HG02981 (cell line): Measurements from ENCODE around the gene CDK5R1.
A peak's percentile ranks its signal among the peaks of the same experiment; 100 is the strongest.
"Not testable (repeated sequence)": the region's sequence is repeated elsewhere in the genome, so short reads cannot be mapped to it uniquely, and the experiment has no call there.

ENCODE experiments used
- ATAC-seq: cut with Tn5 transposase; IDR thresholded peaks from one replicate; pipeline ENCODE4 v1.9.1; 2021; ENCODE audit warnings: mild to moderate bottlenecking, moderate library complexity; ENCODE audit not compliant: unreplicated experiment

Gene CDK5R1

DNA sequence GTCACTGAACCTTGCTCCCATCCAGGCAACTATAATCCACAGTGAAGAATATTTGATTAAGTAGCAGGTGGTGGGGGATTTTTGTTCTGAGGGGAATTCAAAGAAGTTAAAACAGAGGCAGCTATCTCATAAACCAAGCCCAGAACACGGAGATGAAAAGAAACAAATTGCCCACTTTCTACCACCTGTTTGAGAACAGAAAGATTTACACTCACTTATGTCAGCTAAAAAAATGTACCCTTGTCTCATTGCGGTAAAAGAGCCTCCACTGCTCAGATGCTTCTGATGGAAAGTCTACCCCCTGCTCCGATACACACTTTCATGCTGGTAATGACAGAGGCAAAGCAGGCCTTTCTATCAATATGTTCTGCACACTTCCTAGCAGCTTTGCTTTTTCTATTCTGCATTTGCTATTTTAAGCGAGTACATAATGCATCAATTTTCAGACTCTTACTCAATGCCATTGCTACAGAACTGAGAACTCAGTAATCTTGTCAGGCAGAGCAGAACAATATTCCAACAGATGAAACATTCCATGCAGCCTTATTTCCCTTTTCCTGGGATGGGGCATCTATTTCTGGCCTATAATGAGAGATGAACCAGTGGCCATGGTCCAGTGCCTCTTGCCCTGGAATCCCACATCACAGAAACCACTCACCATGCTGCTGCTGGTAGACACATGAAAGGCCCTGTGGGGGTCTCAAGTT lies 29.0 kb downstream of the CDK5R1 start:
- no peak for ATAC-seq

DNA sequence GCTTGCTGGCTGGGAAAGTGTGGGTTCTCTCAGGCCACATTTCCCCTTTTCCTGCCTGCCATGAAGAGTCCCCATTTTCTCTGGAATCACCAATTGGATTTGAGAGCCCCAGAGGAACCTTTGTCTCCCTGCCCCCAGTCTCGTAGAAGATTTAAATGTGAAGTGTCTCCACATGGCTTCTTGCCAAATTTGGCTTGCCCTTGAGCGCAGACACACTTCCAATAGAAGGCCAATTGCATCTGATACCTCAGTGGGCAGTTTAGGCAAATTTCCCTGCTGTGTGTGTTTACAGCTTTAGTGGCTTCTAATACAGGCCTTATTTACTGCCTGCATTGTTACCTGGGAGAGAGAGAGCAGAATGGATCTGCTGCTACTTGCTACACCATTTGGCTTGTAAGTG lies 29.7 kb downstream of the CDK5R1 start:
- no peak for ATAC-seq

DNA sequence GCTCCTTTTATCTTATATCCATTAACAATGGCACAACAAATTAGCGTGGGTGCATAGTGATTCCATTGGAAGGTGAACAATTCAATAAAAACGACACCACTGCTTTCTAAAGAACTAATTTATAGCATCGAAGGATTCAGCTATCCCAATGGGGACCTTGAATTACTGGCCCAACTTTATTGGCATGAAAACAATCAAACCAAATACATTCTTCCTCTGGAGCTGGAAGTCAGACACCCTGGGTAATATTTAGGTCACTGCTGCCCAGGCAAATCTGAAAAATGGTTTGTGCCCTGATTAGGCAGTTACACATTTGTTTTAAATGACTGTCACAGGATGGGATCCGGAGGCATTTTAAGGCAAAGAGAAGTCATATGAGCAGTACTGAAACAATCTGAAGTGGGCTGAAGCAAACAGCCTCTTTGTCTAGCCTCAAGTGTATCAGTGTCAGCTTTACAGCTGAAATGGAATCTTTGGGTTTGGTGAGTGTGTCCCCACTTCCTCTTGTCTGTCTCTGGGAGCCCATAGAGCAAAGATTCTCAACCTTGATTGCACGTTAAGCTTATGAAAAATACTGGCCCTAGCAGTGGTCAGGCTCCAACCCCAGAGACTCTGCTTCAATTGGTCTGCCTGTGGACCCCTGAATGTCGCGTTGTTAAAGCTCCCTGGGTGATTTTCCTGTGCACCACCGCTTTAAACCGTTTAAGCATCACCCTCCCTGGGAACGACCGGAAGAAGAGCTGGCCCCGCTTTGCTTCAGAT lies 30.3 kb downstream of the CDK5R1 start:
- no peak for ATAC-seq

DNA sequence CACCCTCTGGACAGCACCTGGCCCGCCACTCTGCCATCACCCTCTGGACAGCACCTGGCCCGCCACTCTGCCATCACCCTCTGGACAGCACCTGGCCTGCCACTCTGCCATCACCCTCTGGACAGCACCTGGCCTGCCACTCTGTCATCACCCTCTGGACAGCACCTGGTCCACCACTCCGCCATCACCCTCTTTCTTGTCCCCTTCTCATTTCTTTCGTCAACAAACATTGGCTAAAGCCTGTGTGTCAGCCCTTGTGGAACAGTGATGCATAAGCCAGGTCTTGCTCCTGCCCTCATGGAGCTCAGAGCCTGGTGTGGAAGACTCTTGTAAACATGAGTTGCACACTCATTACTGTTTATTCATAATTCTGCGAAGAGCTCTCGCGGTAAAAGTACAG lies 31.2 kb downstream of the CDK5R1 start:
- ATAC-seq: no peak

DNA sequence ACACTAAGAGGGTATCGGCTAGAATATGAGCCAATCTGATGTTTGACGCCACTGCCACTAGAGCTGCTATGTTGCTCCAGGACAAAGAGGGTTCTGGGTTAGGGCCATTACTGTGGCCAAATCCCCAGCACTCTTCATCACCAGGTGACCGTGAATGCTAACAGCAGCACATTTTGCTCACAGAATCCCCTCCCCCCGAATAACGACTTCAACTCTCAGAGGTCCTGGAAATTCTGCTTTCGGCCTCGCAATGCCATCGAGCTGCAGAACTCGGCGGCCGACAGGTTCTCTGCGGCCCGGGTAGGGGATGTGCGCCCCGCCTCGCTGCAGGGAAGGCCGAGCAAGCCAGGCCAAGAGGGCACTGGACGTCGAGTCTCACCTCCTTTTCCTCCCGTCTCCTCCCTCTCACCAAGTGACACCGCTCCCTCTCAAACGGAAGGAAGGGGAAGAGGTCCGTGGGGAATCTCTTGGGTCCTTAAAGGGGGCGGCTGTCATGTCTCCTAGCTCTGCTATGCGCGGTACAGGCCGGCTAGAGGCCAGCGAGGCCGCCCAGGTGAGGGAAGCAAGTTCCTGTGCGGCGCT lies 31.9 kb downstream of the CDK5R1 start:
- ATAC-seq: no peak

DNA sequence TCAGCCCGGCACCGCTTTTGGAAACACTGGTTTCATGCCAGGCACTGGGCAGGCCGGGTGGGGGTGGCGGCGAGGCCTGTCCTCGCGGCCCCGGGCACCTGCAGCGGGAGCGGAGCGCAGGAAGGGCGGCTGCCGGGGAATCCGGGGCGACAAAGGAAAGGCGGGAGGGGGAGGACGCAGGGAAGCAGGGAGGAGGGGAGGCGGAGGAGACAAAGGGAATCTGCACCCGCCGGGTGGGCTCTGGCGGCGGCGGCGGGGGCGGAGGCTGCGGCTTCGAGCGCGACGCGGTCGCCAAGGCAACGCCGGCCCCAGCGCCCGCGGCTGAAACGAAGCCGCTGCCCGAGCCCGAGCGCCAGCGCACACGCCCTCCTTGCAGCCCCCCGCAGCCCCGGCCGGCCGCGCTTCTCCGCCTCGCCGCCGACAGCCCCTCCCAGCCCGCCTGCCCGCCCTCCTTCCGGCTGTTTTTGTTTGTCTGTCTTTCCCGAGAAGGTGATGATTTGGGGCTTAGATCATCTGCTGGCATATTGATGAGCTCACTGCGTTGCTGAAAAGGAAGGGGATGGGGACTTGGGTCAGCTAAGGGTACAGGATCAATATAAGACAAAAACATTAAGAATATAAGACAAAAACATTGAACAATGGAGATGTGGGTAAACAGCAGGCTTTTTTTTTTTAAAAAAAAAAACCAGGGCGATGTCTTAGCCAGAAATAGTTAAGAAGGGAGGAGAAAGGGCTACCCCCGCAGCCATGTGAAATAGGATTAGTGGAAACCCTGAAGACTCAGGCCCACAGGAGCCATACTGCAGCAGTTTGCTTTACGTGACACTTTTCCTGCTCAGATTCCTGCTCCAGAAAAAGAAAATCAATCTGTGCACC lies 32.7 kb downstream of the CDK5R1 start:
- ATAC-seq: no peak

DNA sequence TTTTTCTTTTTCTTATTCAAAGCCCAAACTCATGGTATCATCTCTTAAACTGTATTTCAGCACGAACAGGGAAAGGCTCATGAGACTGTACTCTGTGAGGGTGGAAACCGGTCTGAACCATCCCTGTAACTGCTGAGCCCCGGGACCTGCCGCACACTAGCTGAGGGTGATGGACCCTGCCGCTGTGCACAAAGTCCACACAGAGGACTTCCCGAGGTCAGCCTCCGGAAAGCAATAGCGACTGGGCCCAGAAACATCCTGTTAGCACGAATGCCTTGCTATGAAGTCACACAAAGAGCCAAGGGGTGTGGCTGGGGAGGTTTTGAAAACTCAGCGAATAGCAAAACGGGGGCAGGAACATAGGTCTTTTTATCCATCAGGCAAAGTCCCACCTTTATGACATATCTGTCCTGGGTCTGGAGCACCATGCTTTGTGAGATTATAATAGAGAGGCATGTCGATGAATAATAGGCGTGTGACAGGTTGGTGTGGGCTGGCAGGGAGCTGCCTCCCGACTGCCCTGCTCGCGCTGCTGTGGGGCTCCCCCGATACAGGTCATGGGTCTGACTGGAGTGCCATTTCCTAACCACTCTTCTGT lies 33.4 kb downstream of the CDK5R1 start:
- no peak for ATAC-seq

DNA sequence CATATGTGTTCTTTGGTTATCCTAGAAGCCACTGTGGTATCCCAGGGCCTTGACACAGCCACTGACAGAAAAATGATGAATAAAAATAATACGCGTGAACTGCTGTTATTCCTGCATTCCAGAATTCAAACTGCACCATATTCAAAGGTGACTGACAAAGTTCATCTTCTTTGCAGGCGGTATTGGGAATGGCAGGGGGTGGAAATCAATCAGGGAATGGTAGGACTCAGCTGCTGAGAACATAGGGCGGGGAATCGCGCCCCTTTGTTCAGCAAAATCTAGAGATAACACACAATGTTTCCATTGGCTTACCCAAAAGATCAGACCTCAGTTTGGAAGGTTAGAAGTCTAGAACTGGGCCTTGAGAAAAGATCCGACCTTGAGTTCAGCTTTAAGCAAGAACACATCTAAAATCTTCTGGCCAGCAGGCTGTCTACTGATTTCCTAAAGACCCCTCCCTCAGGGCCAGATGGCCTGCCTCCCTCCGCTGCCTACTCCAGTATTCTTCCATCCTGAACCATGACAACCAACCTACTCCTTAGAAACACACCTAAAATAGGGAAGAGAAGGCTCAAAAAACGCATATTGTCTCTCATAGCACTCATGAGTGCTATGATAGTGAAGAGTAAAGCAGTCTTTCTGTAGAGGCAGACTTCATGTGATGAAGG lies 34.1 kb downstream of the CDK5R1 start:
- ATAC-seq: no peak

DNA sequence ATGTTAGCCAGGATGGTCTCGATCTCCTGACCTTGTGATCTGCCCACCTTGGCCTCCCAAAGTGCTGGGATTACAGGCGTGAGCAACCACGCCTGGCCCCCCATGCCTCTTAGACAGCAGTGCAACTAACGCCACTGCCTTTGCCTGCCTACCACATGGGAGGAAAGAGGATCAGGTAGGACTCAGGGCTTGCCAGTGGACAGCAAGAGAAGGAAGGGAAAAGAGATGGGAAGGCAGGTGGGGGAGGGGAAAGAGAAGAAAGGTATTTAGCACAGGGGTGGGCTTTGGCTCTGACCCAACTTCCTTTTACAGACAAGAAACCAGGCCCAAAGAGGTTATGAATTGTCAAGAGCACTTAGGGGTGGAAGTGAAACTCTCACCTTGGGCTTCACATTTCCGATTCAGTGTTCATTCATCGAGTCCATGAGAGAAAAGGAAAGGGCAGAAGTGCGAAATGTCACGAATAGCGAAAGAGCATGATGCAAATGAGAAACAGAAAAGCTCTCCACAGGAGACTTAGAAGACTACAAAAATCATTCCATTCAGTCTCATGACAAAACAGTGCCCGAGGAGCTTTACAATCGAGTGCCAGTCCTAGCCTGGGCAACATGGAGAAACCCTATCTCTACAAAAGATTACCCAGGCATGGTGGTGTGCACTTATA lies 36.4 kb downstream of the CDK5R1 start:
- ATAC-seq: peak; percentile 51

DNA sequence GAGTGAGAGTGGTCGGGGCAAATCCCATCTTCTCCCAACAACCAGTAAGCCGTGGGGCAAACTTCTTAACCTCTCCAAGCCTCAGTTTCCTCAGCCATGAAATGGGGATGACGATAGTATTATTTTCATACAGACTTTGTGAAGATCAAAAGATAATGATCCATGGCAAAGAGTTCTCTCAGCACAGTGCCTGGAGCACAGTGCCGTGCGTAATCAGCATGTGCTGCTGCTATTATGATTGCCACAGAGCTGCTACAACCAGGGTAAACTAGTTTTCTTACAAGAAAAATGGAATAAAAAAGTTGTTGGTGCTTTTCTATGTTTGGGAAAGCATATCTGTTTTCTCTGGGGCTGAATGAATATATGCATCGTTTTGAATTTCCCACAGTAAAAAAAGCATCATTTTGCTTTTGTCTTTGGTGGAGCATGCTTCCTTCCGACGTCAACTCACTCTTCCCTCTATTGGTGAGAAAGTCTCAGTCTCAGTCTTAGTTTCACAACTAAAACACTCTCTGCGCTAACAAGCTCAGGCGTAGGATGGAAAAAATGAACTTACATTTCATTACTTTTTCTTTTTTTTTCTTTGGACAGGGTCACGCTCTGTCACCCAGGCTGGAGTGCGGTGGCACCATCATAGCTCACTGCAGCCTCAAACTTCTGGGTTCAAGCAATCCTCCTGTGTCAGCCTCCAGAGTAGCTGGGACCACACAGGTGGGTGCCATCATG lies 37.2 kb downstream of the CDK5R1 start:
- ATAC-seq: no peak

DNA sequence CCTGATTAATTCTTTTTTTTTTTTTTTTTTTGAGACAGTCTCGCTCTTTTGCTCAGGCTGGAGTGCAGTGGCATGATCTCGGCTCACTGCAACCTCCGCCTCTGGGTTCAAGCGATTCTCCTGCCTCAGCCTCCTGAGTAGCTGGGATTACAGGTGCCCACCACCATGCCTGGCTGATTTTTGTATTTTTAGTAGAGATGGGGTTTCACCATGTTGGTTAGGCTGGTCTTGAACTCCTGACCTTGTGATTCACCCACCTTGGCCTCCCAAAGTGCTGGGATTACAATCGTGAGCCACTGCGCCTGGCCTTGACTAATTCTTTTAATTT lies 37.7 kb downstream of the CDK5R1 start:
- not testable (repeated sequence) for ATAC-seq

DNA sequence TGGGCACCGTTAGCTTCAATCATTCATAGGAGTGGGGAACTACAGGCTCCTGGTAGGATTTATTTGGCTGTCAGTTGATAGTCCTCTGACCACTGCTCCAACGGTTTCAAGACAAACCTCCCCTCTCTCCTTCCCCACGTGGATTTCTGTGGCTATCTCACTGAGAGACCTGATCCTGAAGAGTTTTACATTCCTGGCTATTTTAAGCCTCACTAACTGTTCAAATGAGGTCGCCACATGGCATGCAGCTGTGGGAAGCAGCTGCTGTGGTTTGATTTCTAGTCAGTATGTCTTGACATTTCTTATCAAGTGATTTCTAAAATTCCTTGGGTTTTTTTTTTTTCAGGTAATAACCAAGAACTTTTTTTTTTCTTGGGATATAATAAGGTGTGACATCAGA lies 38.3 kb downstream of the CDK5R1 start:
- no peak for ATAC-seq

DNA sequence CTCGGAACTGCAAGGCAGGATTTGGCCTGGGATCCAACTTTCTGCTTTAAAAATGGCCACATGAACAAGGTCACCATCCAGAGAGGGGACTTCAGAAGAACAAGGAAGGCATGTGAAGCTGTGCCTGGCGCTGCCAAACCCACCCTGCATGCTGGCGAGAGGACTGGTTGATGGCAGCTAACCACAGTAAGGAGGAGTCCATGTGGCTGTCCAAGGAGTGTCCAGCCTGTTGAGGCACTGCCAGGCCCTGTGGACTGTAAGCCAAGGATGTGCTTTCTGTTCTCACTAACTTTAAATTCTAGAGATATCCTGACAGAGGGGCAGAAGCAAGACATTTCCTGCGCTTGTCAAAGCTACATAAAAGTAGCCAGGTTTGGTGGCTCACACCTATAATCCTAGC lies 40.4 kb downstream of the CDK5R1 start:
- no peak for ATAC-seq

DNA sequence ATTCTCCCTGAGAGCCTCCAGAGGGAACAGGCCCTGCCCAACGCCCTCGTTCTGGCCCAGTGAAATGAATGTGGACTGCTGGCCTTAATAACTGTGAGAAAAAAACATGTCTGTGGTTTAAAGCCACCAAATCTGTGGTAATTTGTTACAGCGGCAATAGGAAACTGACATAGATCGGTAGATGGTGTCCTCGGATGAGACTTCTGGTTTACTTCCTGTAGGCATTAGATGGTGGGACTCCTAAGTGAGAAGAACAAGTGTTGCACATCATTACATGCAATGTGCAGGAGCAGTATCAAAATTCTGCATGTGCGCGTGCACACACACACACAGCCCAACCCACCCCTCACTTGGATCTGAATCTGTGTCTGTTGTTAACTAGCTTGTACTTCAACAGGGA lies 42.0 kb downstream of the CDK5R1 start:
- no peak for ATAC-seq

DNA sequence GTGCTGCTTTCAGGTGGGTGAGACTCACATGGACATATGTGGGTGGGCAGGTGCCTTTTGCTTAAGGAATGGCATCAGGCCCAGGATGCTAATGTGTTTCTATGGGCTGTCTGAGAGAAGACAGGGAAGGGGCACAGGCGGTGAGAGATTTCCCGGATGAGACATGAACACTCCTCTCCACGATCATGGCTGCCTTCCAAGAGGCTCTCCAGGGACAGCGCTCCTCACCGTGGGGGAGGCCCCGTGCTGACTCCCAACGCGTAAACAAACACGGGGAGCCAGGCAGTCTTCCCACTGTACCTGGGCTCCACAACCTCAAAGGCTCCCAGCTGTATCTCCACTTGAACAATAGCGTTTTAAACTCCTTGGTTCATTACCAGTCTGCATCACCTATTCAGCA lies 42.8 kb downstream of the CDK5R1 start:
- ATAC-seq: no peak

DNA sequence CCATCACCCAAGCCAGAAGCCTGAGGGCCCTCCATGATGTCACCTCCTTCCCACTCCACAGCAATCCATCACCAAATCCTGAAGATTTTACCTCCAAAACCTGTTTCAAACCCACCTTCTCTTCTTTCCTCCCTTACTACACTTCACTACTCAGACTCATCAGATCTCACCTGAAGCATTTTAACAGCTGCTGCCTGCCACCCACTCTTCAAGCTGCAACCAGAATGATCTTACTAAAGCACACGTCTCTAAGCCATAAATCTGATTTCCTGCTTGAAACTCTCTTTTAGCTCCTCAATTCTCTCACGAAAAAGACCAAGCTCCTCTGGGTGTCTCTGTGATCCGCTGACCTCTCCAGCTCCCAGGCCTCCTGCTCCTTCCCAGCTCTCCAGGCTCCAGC lies 46.5 kb downstream of the CDK5R1 start:
- ATAC-seq: no peak

DNA sequence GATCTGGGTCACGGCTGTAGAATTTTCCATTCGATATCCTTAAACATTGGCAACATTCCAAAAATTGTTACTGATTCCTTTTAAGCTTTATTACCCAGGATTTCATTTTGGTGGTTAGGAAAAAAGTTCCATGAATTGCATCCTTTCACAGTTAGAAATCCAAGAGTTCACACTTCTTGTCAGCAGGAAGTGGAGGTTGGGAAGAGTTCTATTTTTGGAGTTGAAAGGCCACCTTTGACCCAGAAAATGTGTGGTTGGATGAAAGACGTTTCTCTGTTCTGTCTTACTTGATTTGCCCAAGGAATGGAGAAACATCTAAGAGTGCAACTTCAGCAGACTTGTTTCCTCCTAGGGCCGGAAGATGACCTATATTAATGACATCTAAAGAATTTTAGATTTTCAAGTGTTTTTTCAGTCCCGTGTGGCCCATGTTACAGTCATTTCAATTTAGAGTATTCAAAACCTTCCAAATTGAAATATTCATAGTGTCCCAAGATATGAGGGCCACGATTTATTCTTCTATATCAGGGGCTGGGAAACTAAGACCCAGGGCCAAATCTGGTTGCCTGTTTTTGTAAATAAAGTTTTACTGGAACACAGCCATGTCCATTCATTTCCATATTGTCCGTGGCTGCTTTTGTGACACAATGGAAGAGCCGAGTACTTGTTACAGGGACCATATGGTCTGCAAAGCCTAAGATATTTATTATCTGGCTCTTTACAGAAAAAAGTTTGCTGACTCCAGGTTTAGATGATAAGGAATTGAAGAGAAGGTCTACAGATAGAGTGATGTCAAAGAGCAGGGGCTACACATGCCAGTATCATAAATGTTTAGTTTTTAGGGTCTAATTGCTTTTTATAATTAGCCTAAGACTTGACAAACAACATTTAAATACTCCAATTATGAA lies 50.2 kb downstream of the CDK5R1 start:
- ATAC-seq: no peak
